Glutamatergic neuron (in vitro differentiated cells): ENCODE measurements around the gene TMEM11. TPM values are rescaled to one million over a fixed set of nuclear protein-coding genes. Genes with fewer than 3 reads are reported as not detected.

Experiments used
- DNase-seq: peaks from one replicate; pipeline ENCODE4 v3.0.0; 2022
- H3K27ac Mint-ChIP-seq: one replicate; pipeline ENCODE4 v1.8.0; 2020; ENCODE audit warnings: mild to moderate bottlenecking, mixed read lengths, inconsistent platforms; ENCODE audit not compliant: unreplicated experiment
- H3K27me3 Mint-ChIP-seq: one replicate; pipeline ENCODE4 v1.8.0; 2020; ENCODE audit warnings: mild to moderate bottlenecking, moderate library complexity, mixed read lengths, inconsistent platforms; ENCODE audit not compliant: unreplicated experiment
- H3K36me3 Mint-ChIP-seq: one replicate; pipeline ENCODE4 v1.8.0; 2020; ENCODE audit warnings: mild to moderate bottlenecking, mixed read lengths, inconsistent platforms; ENCODE audit not compliant: unreplicated experiment
- H3K4me1 Mint-ChIP-seq: one replicate; pipeline ENCODE4 v1.8.0; 2020; ENCODE audit warnings: mild to moderate bottlenecking, low read depth, mixed read lengths, inconsistent platforms; ENCODE audit not compliant: unreplicated experiment
- H3K4me3 Mint-ChIP-seq: one replicate; pipeline ENCODE4 v1.8.0; 2020; ENCODE audit warnings: mild to moderate bottlenecking, mixed read lengths, inconsistent platforms; ENCODE audit not compliant: unreplicated experiment
- H3K9me3 Mint-ChIP-seq: one replicate; pipeline ENCODE4 v1.8.0; 2020; ENCODE audit warnings: mild to moderate bottlenecking, moderate library complexity, mixed read lengths, inconsistent platforms; ENCODE audit not compliant: unreplicated experiment
- total RNA-seq: library from RNA; stranded (reverse); fragmentation: NEBNext Ultra II Directional; extraction: Animal tissue kit (Norgen Biotek cat#: 25700); gene quantifications from one replicate; pipeline ENCODE4 v1.2.1, GENCODE V29; 2021; ENCODE audit not compliant: unreplicated experiment
- TF ChIP-seq, protein P1 (sequence below): fragments of 200-600 bp; sonication (generic); IDR thresholded peaks from one replicate; pipeline ENCODE4 v1.5.0; 2021; ENCODE audit not compliant: partially characterized antibody, unreplicated experiment

Gene TMEM11
- total RNA-seq, 1 donor from 2014 or later = 26.0 TPM

DNA sequence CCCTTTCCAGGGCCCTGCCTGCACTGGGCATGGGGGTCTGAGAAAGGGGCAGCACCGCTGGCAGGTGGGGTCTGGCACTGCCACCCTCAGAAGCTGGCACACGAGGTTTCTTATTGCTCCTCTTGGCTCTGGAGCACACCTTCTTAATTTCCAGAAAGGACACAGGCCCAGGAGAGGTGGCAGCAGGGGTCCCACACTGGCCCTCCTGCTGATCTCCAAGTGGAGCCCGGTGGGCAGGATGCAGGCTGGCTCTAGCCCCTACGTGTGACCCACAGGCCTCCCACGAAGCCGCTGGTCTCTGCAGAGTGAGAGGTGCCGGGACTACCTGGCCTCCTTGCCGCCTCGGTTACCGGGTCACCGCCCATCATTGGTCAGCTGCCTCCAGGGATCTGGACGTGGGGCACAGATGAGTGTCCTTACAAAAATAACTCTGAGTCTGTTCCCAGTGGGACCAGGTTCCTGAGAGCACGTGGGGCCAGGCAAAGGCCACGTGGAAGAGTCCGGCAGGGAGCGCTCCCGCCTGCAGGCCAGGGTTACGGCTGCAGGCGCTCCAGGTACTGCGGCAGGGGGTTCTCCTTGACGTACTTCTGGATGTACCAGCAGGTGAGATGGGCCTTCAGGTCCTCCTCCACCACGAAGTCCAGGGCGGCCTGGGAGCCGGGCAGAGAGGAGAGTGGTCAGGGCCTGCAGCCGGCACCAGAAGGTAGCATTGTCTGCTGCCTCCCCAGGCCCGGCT is 29.0 kb upstream of the TMEM11 start:
- Mint-ChIP-seq H3K9me3 (peaks cover 1% of the 10 kb centered on the region), H3K4me3 (no peak overlapping the region), H3K27ac (no peak overlapping the region), H3K4me1 (peaks cover 21% of the 10 kb centered on the region), H3K36me3 (peaks cover 4% of the 10 kb centered on the region), H3K27me3 (peaks cover 10% of the 10 kb centered on the region)
- no peak for DNase-seq
- TF ChIP-seq, protein P1, sequence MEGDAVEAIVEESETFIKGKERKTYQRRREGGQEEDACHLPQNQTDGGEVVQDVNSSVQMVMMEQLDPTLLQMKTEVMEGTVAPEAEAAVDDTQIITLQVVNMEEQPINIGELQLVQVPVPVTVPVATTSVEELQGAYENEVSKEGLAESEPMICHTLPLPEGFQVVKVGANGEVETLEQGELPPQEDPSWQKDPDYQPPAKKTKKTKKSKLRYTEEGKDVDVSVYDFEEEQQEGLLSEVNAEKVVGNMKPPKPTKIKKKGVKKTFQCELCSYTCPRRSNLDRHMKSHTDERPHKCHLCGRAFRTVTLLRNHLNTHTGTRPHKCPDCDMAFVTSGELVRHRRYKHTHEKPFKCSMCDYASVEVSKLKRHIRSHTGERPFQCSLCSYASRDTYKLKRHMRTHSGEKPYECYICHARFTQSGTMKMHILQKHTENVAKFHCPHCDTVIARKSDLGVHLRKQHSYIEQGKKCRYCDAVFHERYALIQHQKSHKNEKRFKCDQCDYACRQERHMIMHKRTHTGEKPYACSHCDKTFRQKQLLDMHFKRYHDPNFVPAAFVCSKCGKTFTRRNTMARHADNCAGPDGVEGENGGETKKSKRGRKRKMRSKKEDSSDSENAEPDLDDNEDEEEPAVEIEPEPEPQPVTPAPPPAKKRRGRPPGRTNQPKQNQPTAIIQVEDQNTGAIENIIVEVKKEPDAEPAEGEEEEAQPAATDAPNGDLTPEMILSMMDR = no peak

DNA sequence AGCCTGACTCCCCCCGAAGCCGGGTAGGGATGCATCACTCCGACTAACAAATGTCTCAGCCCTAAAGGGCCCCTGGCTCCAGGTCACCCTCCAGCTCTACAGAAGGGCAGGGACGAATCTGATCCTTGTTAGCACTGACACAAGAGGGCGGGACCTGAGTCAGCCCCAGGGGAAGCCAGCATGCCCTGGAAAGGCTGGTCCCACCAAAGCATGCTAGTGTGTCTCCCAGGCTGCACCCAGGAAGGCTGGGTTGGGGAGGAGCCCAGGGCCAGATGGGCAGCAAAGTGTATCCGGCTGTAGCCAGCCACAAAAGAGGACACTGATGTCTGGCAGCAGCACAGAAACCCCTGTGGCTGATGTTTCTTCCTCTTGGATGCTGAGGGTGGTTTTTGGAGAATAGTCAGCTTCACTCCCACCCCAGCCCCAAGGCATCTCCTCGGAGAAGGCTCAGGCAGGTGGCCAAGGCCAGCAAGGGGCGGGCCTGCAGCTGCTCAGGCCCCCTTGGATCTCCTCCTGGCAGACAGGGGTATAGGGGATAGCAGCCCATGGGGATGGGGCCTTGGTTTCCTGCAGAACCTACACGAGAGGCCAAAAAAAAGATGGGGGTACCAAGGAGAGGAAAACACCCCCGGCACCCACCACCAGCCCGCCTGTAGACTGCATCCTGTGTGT is 28.2 kb upstream of the TMEM11 start:
- no peak overlapping the region for H3K4me3 Mint-ChIP-seq
- no peak for DNase-seq
- H3K27ac Mint-ChIP-seq = no peak overlapping the region
- TF ChIP-seq, protein P1 = no peak
- peaks cover 10% of the 10 kb centered on the region for H3K27me3 Mint-ChIP-seq
- peaks cover 21% of the 10 kb centered on the region for H3K4me1 Mint-ChIP-seq
- peaks cover 4% of the 10 kb centered on the region for H3K36me3 Mint-ChIP-seq
- peaks cover 1% of the 10 kb centered on the region for H3K9me3 Mint-ChIP-seq

- Mint-ChIP-seq H3K36me3 (peaks cover 4% of the 10 kb centered on the region), H3K27me3 (peaks cover 12% of the 10 kb centered on the region), H3K27ac (peak overlapping the region; percentile 33), H3K9me3 (peaks cover 3% of the 10 kb centered on the region), H3K4me3 (no peak overlapping the region), H3K4me1 (peaks cover 21% of the 10 kb centered on the region)
- TF ChIP-seq, protein P1 = no peak
- no peak for DNase-seq
Observed at GRCh38 chr17:21241564-21241963, 27.6 kb upstream of the TMEM11 start.

- peaks cover 21% of the 10 kb centered on the region for H3K4me1 Mint-ChIP-seq
- peaks cover 13% of the 10 kb centered on the region for H3K27me3 Mint-ChIP-seq
- H3K9me3 Mint-ChIP-seq = peaks cover 4% of the 10 kb centered on the region
- peaks cover 4% of the 10 kb centered on the region for H3K36me3 Mint-ChIP-seq
- TF ChIP-seq, protein P1 = no peak
- no peak overlapping the region for H3K27ac Mint-ChIP-seq
- no peak for DNase-seq
- peak overlapping the region; percentile 54 for H3K4me3 Mint-ChIP-seq
Observed at GRCh38 chr17:21240369-21241055, 26.6 kb upstream of the TMEM11 start.
